ENCODE measurements around the gene ZNF398.

- TF ChIP-seq POLR2AphosphoS5 (IDR thresholded peaks at IDR 0.05; ENCODE audit: low read depth, low read length) (no peak), POLR2A (IDR thresholded peaks at IDR 0.05; ENCODE audit: low read depth, low read length) (no peak), TAF1 (IDR thresholded peaks at IDR 0.05; ENCODE audit: low read depth, low read length) (no peak), SPI1 (IDR thresholded peaks at IDR 0.05; ENCODE audit: low read depth, low read length) (no peak), PAX5 (IDR thresholded peaks at IDR 0.05; ENCODE audit: insufficient read depth, low read length, severe bottlenecking) (no peak)
These were observed 41.0 kb downstream of the ZNF398 start for GRCh38 chr7:149188213-149188612.

Measured in GM12891 (cell line).